ENCODE data around the gene FCF1.

Gene FCF1

GRCh38 chr14:74697011-74697410, 15.9 kb upstream of the FCF1 start:
- Histone ChIP-seq H3F3A (ENCODE audit: control insufficient read depth, insufficient read depth) (no peaks in the 10 kb centered on the region; the same call in 1 of the 2 replicates), H3K79me2 (ENCODE audit: control insufficient read depth, low read length) (peaks cover 67% of the 10 kb centered on the region), H3K4me1 (ENCODE audit: control insufficient read depth, low read length) (no peaks in the 10 kb centered on the region), H3K27me3 (ENCODE audit: control insufficient read depth, low read length) (no peaks in the 10 kb centered on the region), H3K9me3 (ENCODE audit: control insufficient read depth, insufficient read depth, low read length) (peaks cover under 1% of the 10 kb centered on the region; the same call in 1 of the 2 replicates), H3K4me2 (ENCODE audit: low read length) (no peak overlapping the region), H3K27ac (ENCODE audit: low read depth, low read length) (no peak overlapping the region), H4K20me1 (ENCODE audit: control insufficient read depth, insufficient read depth, low read depth, low read length) (0 out of 2 replicates have a peak, but pooled peaks cover 3% of the 10 kb centered on the region), H3K36me3 (ENCODE audit: control insufficient read depth, low read length) (peaks cover 6% of the 10 kb centered on the region), H3K4me3 (ENCODE audit: low read length) (no peak overlapping the region), H3K9me2 (replicated peaks; ENCODE audit: control insufficient read depth, low read length) (no peaks in the 10 kb centered on the region)
- TF ChIP-seq CTCF (IDR thresholded peaks at IDR 0.05; ENCODE audit: low read depth, low read length, poor library complexity, severe bottlenecking) (no peak), EZH2phosphoT487 (IDR thresholded peaks at IDR 0.05; ENCODE audit: borderline replicate concordance, low read length) (no peak)

DNA sequence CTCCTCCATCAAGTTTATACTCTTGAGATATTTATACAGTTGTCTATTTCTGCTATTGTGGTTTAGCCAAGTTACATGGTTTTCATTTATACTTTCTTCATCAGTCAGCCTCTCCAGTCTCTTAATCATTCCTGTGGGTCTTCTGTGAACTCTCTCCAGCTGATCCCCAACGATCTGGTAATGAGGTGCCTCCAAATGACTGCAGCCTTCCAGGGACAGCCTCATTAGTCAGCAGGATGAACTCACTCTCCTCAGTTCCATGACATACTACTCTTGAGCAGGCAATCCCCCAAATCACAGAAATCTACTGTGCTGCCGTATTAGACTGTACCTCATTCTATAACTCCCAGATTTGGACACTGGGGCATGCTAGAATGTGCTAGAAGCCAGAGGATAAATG, 15.4 kb upstream of the FCF1 start:
- Histone ChIP-seq H3K4me1 (ENCODE audit: control insufficient read depth, low read length) (no peaks in the 10 kb centered on the region), H3K27ac (ENCODE audit: low read depth, low read length) (no peak overlapping the region), H3K36me3 (ENCODE audit: control insufficient read depth, low read length) (peaks cover 7% of the 10 kb centered on the region), H3K9me2 (replicated peaks; ENCODE audit: control insufficient read depth, low read length) (no peaks in the 10 kb centered on the region), H3K4me3 (ENCODE audit: low read length) (no peak overlapping the region), H3K79me2 (ENCODE audit: control insufficient read depth, low read length) (peaks cover 72% of the 10 kb centered on the region), H3K4me2 (ENCODE audit: low read length) (no peak overlapping the region), H3F3A (ENCODE audit: control insufficient read depth, insufficient read depth) (no peaks in the 10 kb centered on the region; the same call in 1 of the 2 replicates), H4K20me1 (ENCODE audit: control insufficient read depth, insufficient read depth, low read depth, low read length) (0 out of 2 replicates have a peak, but pooled peaks cover 3% of the 10 kb centered on the region), H3K27me3 (ENCODE audit: control insufficient read depth, low read length) (no peaks in the 10 kb centered on the region), H3K9me3 (ENCODE audit: control insufficient read depth, insufficient read depth, low read length) (peaks cover 6% of the 10 kb centered on the region; the same call in 1 of the 2 replicates)
- TF ChIP-seq CTCF (IDR thresholded peaks at IDR 0.05; ENCODE audit: low read depth, low read length, poor library complexity, severe bottlenecking) (no peak), EZH2phosphoT487 (IDR thresholded peaks at IDR 0.05; ENCODE audit: borderline replicate concordance, low read length) (no peak)

- H3K4me3 ChIP-seq (ENCODE audit: low read length), result no peak overlapping the region
- no peaks in the 10 kb centered on the region for H3K4me1 ChIP-seq (ENCODE audit: control insufficient read depth, low read length)
- H3F3A ChIP-seq (ENCODE audit: control insufficient read depth, insufficient read depth), result no peaks in the 10 kb centered on the region; the same call in 1 of the 2 replicates
- H3K4me2 ChIP-seq (ENCODE audit: low read length), result no peak overlapping the region
- no peak for TF ChIP-seq CTCF (IDR thresholded peaks at IDR 0.05; ENCODE audit: low read depth, low read length, poor library complexity, severe bottlenecking)
- TF ChIP-seq EZH2phosphoT487 (IDR thresholded peaks at IDR 0.05; ENCODE audit: borderline replicate concordance, low read length), result no peak
- H3K79me2 ChIP-seq (ENCODE audit: control insufficient read depth, low read length), result peaks cover 74% of the 10 kb centered on the region
- no peak overlapping the region for H3K27ac ChIP-seq (ENCODE audit: low read depth, low read length)
- H4K20me1 ChIP-seq (ENCODE audit: control insufficient read depth, insufficient read depth, low read depth, low read length), result 0 out of 2 replicates have a peak, but pooled peaks cover 3% of the 10 kb centered on the region
- H3K9me2 ChIP-seq (replicated peaks; ENCODE audit: control insufficient read depth, low read length), result no peaks in the 10 kb centered on the region
- H3K9me3 ChIP-seq (ENCODE audit: control insufficient read depth, insufficient read depth, low read length), result peaks cover 9% of the 10 kb centered on the region; the same call in 1 of the 2 replicates
- peaks cover 8% of the 10 kb centered on the region for H3K36me3 ChIP-seq (ENCODE audit: control insufficient read depth, low read length)
- no peaks in the 10 kb centered on the region for H3K27me3 ChIP-seq (ENCODE audit: control insufficient read depth, low read length)
Observed at GRCh38 chr14:74697976-74698375, 15.0 kb upstream of the FCF1 start.

Data from DOHH2 (cell line).